ENCODE results near the gene SLC22A17. TPM values are rescaled to one million over a fixed set of nuclear protein-coding genes. Genes with fewer than 3 reads are reported as not detected.

SLC22A17 gene
- total and polyA plus RNA-seq, 2 of the 13 experiments (the other 11 are each of a cell fraction or from before 2014, with no cell fraction given) = 0.95 to 1.1 TPM

- TF ChIP-seq RBFOX2 (IDR thresholded peaks at IDR 0.05; ENCODE audit: low read depth, low read length) (no peak), HDAC1 (CRISPR knock-in tag; IDR thresholded peaks at IDR 0.05) (no peak), ZNF317 (CRISPR knock-in tag; IDR thresholded peaks at IDR 0.05) (no peak), ZNF543 (CRISPR knock-in tag; IDR thresholded peaks at IDR 0.05) (no peak), ZFY (CRISPR knock-in tag; IDR thresholded peaks at IDR 0.05) (0 out of 2 replicates have a peak, but pooled peaks have one; percentile 20), RARG (CRISPR knock-in tag; IDR thresholded peaks at IDR 0.05; ENCODE audit: low read depth) (no peak), ZSCAN31 (CRISPR knock-in tag; IDR thresholded peaks at IDR 0.05; ENCODE audit: low read depth) (no peak), SAFB2 (CRISPR knock-in tag; IDR thresholded peaks at IDR 0.05; ENCODE audit: borderline replicate concordance, low read depth) (no peak), MEF2D (CRISPR knock-in tag; IDR thresholded peaks at IDR 0.05) (no peak), PITX1 (CRISPR knock-in tag; IDR thresholded peaks at IDR 0.05) (no peak), MAFF (IDR thresholded peaks at IDR 0.05; ENCODE audit: low read depth, low read length) (no peak), ZFP82 (CRISPR knock-in tag; IDR thresholded peaks at IDR 0.05; ENCODE audit: borderline replicate concordance) (no peak), ZNF841 (CRISPR knock-in tag; IDR thresholded peaks at IDR 0.05; ENCODE audit: borderline replicate concordance) (no peak), NFKB2 (CRISPR knock-in tag; IDR thresholded peaks at IDR 0.05; ENCODE audit: borderline replicate concordance) (0 out of 2 replicates have a peak, but pooled peaks have one; percentile 23), ZSCAN21 (CRISPR knock-in tag; IDR thresholded peaks at IDR 0.05; ENCODE audit: borderline replicate concordance) (0 out of 2 replicates have a peak, but pooled peaks have one; percentile 26), ZNF883 (CRISPR knock-in tag; IDR thresholded peaks at IDR 0.05; ENCODE audit: not compliant biosample characterization) (no peak), NRL (CRISPR knock-in tag; IDR thresholded peaks at IDR 0.05; ENCODE audit: borderline replicate concordance) (peak; percentile 54), ZNF558 (CRISPR knock-in tag; IDR thresholded peaks at IDR 0.05; ENCODE audit: borderline replicate concordance) (0 out of 2 replicates have a peak, but pooled peaks have one; percentile 49)
- TF ChIP-seq, protein P1, sequence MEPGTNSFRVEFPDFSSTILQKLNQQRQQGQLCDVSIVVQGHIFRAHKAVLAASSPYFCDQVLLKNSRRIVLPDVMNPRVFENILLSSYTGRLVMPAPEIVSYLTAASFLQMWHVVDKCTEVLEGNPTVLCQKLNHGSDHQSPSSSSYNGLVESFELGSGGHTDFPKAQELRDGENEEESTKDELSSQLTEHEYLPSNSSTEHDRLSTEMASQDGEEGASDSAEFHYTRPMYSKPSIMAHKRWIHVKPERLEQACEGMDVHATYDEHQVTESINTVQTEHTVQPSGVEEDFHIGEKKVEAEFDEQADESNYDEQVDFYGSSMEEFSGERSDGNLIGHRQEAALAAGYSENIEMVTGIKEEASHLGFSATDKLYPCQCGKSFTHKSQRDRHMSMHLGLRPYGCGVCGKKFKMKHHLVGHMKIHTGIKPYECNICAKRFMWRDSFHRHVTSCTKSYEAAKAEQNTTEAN (CRISPR knock-in tag; conservative IDR thresholded peaks at IDR 0.05) = no peak
- TF ChIP-seq, protein P2, sequence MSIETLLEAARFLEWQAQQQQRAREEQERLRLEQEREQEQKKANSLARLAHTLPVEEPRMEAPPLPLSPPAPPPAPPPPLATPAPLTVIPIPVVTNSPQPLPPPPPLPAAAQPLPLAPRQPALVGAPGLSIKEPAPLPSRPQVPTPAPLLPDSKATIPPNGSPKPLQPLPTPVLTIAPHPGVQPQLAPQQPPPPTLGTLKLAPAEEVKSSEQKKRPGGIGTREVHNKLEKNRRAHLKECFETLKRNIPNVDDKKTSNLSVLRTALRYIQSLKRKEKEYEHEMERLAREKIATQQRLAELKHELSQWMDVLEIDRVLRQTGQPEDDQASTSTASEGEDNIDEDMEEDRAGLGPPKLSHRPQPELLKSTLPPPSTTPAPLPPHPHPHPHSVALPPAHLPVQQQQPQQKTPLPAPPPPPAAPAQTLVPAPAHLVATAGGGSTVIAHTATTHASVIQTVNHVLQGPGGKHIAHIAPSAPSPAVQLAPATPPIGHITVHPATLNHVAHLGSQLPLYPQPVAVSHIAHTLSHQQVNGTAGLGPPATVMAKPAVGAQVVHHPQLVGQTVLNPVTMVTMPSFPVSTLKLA (IDR thresholded peaks at IDR 0.05) = peak; percentile 28; the same call in 1 of the 2 replicates
These were observed 5.8 kb downstream of the SLC22A17 start (continued) for GRCh38 chr14:23346693-23347405.
